Heart right ventricle (tissue), 16 donors: ENCODE data around the gene SCAMP5. TPM values are rescaled to one million over a fixed set of nuclear protein-coding genes. Genes with fewer than 3 reads are reported as not detected.

Experiments
- ATAC-seq, 8 donors: fragments of 200-7000 bp; cut with Tn5 transposase; one replicate each; pipeline ENCODE4 v1.9.1; 2020; ENCODE audit warnings: mild to moderate bottlenecking in 8 of 8, moderate library complexity in 8 of 8, moderate number of reproducible peaks in 1 of 8
- DNase-seq, 2 donors: peaks; one replicate each; pipeline ENCODE4 v3.0.0-alpha.2; 2020
- H3K27ac ChIP-seq, 10 donors: fragments of 200-600 bp; sonication (generic) in 2 of 10; one replicate each; pipeline versions ENCODE4 v1.5.0 to v1.8.0; 2020 to 2022; ENCODE audit warnings: mild to moderate bottlenecking in 3 of 10
- H3K27me3 ChIP-seq, 7 donors: fragments of 200-600 bp; one replicate each; pipeline ENCODE4 v1.8.0; 2021 to 2022; ENCODE audit warnings: mild to moderate bottlenecking in 2 of 7
- H3K36me3 ChIP-seq, 9 donors: fragments of 200-600 bp; sonication (generic) in 1 of 9; one replicate each; pipeline versions ENCODE4 v1.5.0 to v1.8.0; 2020 to 2022; ENCODE audit warnings: mild to moderate bottlenecking in 2 of 9
- H3K4me1 ChIP-seq, 9 donors: fragments of 200-600 bp; sonication (generic) in 1 of 9; one replicate each; pipeline versions ENCODE4 v1.5.0 to v1.8.0; 2020 to 2022; ENCODE audit warnings: mild to moderate bottlenecking in 4 of 9
- H3K4me3 ChIP-seq, 10 donors: fragments of 200-600 bp; sonication (generic) in 2 of 10; one replicate each; pipeline versions ENCODE4 v1.5.0 to v1.8.0; 2020 to 2022; ENCODE audit warnings: mild to moderate bottlenecking in 7 of 10, moderate library complexity in 2 of 10
- H3K9me3 ChIP-seq, 11 donors: fragments of 200-600 bp in 10 of 11; sonication (generic) in 2 of 11; one replicate each; pipeline versions ENCODE4 v1.5.0 to v1.8.0; 2013 to 2022; ENCODE audit warnings: mild to moderate bottlenecking in 2 of 11, control low read depth in 1 of 11, moderate library complexity in 1 of 11
- CTCF ChIP-seq, 9 donors: fragments of 200-600 bp; sonication (generic) in 2 of 9; IDR thresholded peaks; one replicate each; pipeline versions ENCODE4 v1.5.0 to v1.8.0; 2021 to 2022; ENCODE audit warnings: antibody characterized with exemption in 9 of 9, mild to moderate bottlenecking in 5 of 9, moderate library complexity in 1 of 9
- WGBS, 2 donors: extraction: QIAGEN DNeasy Blood & Tissue Kit; methylation state at CpG; one replicate each; pipeline ENCODE4 v1.1.7; 2013; ENCODE audit warnings: inconsistent platforms in 1 of 2; 5-methylcytosine and 5-hydroxymethylcytosine counted together
- intact Hi-C, 10 donors: fragments of 100-400 bp; cut with DNase I; formaldehyde crosslinking; loops; one replicate each; pipeline versions ENCODE4 v1.11.1 to v1.14.2; 2022
- polyA plus RNA-seq, 2 donors: library from polyadenylated mRNA; stranded (reverse); fragments of 200-250 nt; gene quantifications; one replicate each; pipeline ENCODE4 v1.2.3, GENCODE V29; 2013
- total RNA-seq, 10 donors: library from RNA; stranded (reverse); fragmentation: NEBNext Ultra II Directional in 3 of 10; extraction: Animal tissue kit (Norgen Biotek cat#: 25700) in 3 of 10; gene quantifications; one replicate each; pipeline versions ENCODE4 v1.2.1 to v1.2.4, GENCODE V29; 2021 to 2023
- donor health status: Arrhythmogenic right ventricular cardiomyopathy.
- donor health status: ischemic (EF 13 %, LVEDD 7.1; RV severe dilation, severe dysfunction).
- donor health status: healthy with polysubstance abuse.
- donor health status: DM: no; HTN: yes; CAD: no.
- donor health status: DM: no; HTN: no; CAD: no.
- donor health status: ischemic (EF 25% LVEDD 6.9; RV normal size, moderate dysfunction).
- donor health status: ischemic (EF 25% LVEDD 5.7; RV mildly dilated, moderate dysfunction).
- donor health status: healthy.
- donor health status: DM: yes; HTN: yes; CAD: no.
- donor health status: Ischemic cardiomyopathy.
- donor health status: ischemic (EF 35%, LVEDD 5.7; RV mildly dilated, moderate dysfunction).
- donor health status: nonischemic (EF 11% LVEDD 7.7; RV severe dilation, severe dysfunction).
- donor health status: DM: yes; HTN: yes; CAD: no.
- donor health status: PGD.
- donor health status: ischemic (EF 29% LVEDD 5.4; RV normal size, mild dysfunction).
- donor health status: nonischemic (EF 23%, LVEDD 6.1; RV moderate dilation, normal function).

SCAMP5 gene
- total and polyA plus RNA-seq, 12 donors = 0.55 to 7.5 (median 3.8) TPM

GRCh38 chr15:74978077-74978476 is 17.3 kb upstream of the SCAMP5 start:
- no peaks in the 10 kb centered on the region for H3K9me3 ChIP-seq
- TF ChIP-seq CTCF (IDR thresholded peaks at IDR 0.05) = no peak
- WGBS, 2 donors = 87% methylated on average over 1 of the region's 1 CpG
- intact Hi-C loops = no loop called here
- no peaks in the 10 kb centered on the region for H3K36me3 ChIP-seq
- DNase-seq (no peak), ATAC-seq (no peak)
- no peak overlapping the region for H3K27ac ChIP-seq
- no peak overlapping the region for H3K4me3 ChIP-seq
- no peaks in the 10 kb centered on the region for H3K4me1 ChIP-seq
- peaks cover 0 to 14% (median 0%) of the 10 kb centered on the region in 7 donors for H3K27me3 ChIP-seq

DNA sequence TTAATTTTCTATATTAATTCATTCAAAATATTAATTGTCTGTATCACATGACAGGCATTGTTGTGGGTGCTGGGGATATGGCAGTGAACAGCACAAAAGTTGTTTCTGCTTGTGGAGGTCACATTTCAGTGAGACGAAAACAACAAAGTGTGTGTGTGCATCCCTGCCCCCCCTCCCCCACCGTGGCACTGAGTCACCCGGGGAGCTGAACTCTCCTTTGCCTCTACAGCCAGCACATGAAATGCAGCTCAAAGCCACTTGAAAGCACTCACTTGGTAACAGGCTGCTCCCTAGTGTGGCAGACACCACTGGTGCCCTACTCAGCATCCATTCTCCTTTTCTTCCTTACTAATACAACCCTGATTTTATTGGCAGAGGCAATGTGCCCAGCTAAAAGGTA is 16.9 kb upstream of the SCAMP5 start:
- 16 to 20% methylated on average over 3 of the region's 3 CpGs for WGBS, 2 donors
- TF ChIP-seq CTCF (IDR thresholded peaks at IDR 0.05) = no peak
- intact Hi-C loops = no loop called here

DNA sequence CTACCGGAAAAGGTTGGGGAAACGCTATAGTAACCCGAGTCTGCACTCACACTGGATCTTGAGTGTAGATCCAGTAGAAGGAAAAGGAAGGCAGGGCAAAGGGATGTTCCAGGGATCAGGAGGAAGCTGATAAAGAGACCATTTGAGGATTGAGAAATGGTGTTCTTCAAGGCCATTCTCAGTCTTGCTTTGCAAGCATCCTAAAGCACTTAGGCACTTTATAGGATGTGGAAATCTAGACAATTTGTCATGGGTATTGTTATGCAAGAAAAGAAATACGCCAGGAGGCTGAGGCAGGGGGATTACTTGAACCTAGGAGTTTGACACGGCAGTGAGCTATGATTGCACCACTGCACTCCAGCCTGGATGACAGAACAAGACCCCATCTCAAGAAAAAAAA is 13.2 kb upstream of the SCAMP5 start:
- no peaks in the 10 kb centered on the region for H3K4me1 ChIP-seq
- TF ChIP-seq CTCF (IDR thresholded peaks at IDR 0.05) = no peak
- 57 to 83% methylated on average over 5 of the region's 5 CpGs for WGBS, 2 donors
- intact Hi-C loops = no loop called here
- no peaks in the 10 kb centered on the region for H3K9me3 ChIP-seq
- H3K36me3 ChIP-seq = no peaks in the 10 kb centered on the region
- H3K27ac ChIP-seq = no peak overlapping the region
- H3K4me3 ChIP-seq = no peak overlapping the region
- no peak for DNase-seq
- H3K27me3 ChIP-seq = peaks cover 0 to 38% (median 13%) of the 10 kb centered on the region in 7 donors
- no peak for ATAC-seq

More for the DNA sequence above, 16.9 kb upstream of the SCAMP5 start:
- H3K27ac ChIP-seq = no peak overlapping the region
- DNase-seq = no peak
- H3K4me1 ChIP-seq = no peaks in the 10 kb centered on the region
- H3K9me3 ChIP-seq = no peaks in the 10 kb centered on the region
- no peak for ATAC-seq
- no peak overlapping the region for H3K4me3 ChIP-seq
- peaks cover 0 to 14% (median 0%) of the 10 kb centered on the region in 7 donors for H3K27me3 ChIP-seq
- H3K36me3 ChIP-seq = no peaks in the 10 kb centered on the region

- H3K4me3 ChIP-seq = no peak overlapping the region
- no peaks in the 10 kb centered on the region for H3K36me3 ChIP-seq
- H3K4me1 ChIP-seq = no peaks in the 10 kb centered on the region
- no peak overlapping the region for H3K27ac ChIP-seq
- intact Hi-C loops = no loop called here
- ATAC-seq (no peak), DNase-seq (no peak)
- no peaks in the 10 kb centered on the region for H3K9me3 ChIP-seq
- H3K27me3 ChIP-seq = peaks cover 0 to 38% (median 13%) of the 10 kb centered on the region in 7 donors
- 40 to 42% methylated on average over 4 of the region's 4 CpGs for WGBS, 2 donors
- TF ChIP-seq CTCF (IDR thresholded peaks at IDR 0.05) = no peak
Measured at GRCh38 chr15:74983725-74984231, 11.6 kb upstream of the SCAMP5 start.
